A375 (cell line): ENCODE measurements around the gene RFLNA. TPM values are rescaled to one million over a fixed set of nuclear protein-coding genes. Genes with fewer than 3 reads are reported as not detected.

Experiments
- small RNA-seq: library from RNA; depleted of rRNA; stranded (forward); fragments of <200 nt; gene quantifications from one replicate; pipeline ENCODE3, GENCODE V24; 2014
- total RNA-seq: library from RNA; depleted of rRNA; stranded (reverse); fragments of >200 nt; shearing (Covaris generic); gene quantifications from 2 replicates; pipeline ENCODE4 v1.2.3, GENCODE V29; 2014; rRNA removed

RFLNA gene
- total RNA-seq = not detected in 2 replicates

GRCh38 chr12:124294780-124295341 is at the start of gene RFLNA:
TSS of gene RFLNA (plus strand) at chr12:124295093. CDS start at chr12:124295430, 337 bp downstream.

Small RNAs within 50 kb of the gene (small RNA-seq; reads per million reads assigned to genes)
- not detected for gene MIR6880
